Limb (tissue), 2 donors: Measurements from ENCODE around the gene TMPRSS3.

Experiments
- DNase-seq, 2 donors: peaks; one replicate each; pipeline ENCODE4 v3.0.0-alpha.2; 2016; ENCODE audit errors: extremely low spot score in 2 of 2

Gene TMPRSS3

GRCh38 chr21:42427809-42428419, 32.1 kb upstream of the TMPRSS3 start:
- no peak for DNase-seq

- no peak for DNase-seq
These were observed 31.1 kb upstream of the TMPRSS3 start for GRCh38 chr21:42426876-42427480.

- DNase-seq: no peak
These were observed 30.6 kb upstream of the TMPRSS3 start for GRCh38 chr21:42426424-42426823.

GRCh38 chr21:42425591-42425990, 29.7 kb upstream of the TMPRSS3 start:
- DNase-seq: no peak

- no peak for DNase-seq
These were observed 29.2 kb upstream of the TMPRSS3 start for GRCh38 chr21:42424914-42425541.

- DNase-seq: no peak
These were observed 27.8 kb upstream of the TMPRSS3 start for GRCh38 chr21:42423685-42424084.

- no peak for DNase-seq
These were observed 27.4 kb upstream of the TMPRSS3 start for GRCh38 chr21:42423197-42423675.

GRCh38 chr21:42421018-42421793, 25.4 kb upstream of the TMPRSS3 start:
- no peak for DNase-seq

- DNase-seq: no peak
These were observed 24.0 kb upstream of the TMPRSS3 start for GRCh38 chr21:42419845-42420244.

GRCh38 chr21:42418886-42419285, 23.0 kb upstream of the TMPRSS3 start:
- DNase-seq: no peak

- no peak for DNase-seq
These were observed 21.7 kb upstream of the TMPRSS3 start for GRCh38 chr21:42417533-42417932.

- DNase-seq: no peak
These were observed 19.3 kb upstream of the TMPRSS3 start for GRCh38 chr21:42414928-42415769.

GRCh38 chr21:42414553-42414927, 18.7 kb upstream of the TMPRSS3 start:
- no peak for DNase-seq

GRCh38 chr21:42414066-42414465, 18.2 kb upstream of the TMPRSS3 start:
- no peak for DNase-seq

GRCh38 chr21:42413500-42413899, 17.6 kb upstream of the TMPRSS3 start:
- DNase-seq: no peak

- DNase-seq: no peak
These were observed 17.2 kb upstream of the TMPRSS3 start for GRCh38 chr21:42413093-42413492.

GRCh38 chr21:42412636-42412933, 16.7 kb upstream of the TMPRSS3 start:
- no peak for DNase-seq

GRCh38 chr21:42411891-42412635, 16.2 kb upstream of the TMPRSS3 start:
- DNase-seq: no peak

GRCh38 chr21:42411197-42411869, 15.5 kb upstream of the TMPRSS3 start:
- DNase-seq: no peak

GRCh38 chr21:42409366-42409765, 13.5 kb upstream of the TMPRSS3 start:
- DNase-seq: no peak
